OCI-LY3 (cell line): ENCODE data around the gene TEX22.

ENCODE experiments used
- EZH2phosphoT487 ChIP-seq: fragments of 200-600 bp; shearing (Covaris generic); IDR thresholded peaks from 2 replicates; pipeline ENCODE4 v1.6.1; 2018; ENCODE audit warnings: antibody characterized with exemption, mixed run types, low read depth
- TF ChIP-seq, protein P1 (sequence below): fragments of 200-600, 300-600 bp; sonication (generic); IDR thresholded peaks from 2 replicates; pipeline ENCODE4 v1.5.1; 2014; ENCODE audit warnings: antibody characterized with exemption, low read length, low read depth

GRCh38 chr14:105383083-105383730 is 15.1 kb upstream of the TEX22 start:
- TF ChIP-seq, protein P1, sequence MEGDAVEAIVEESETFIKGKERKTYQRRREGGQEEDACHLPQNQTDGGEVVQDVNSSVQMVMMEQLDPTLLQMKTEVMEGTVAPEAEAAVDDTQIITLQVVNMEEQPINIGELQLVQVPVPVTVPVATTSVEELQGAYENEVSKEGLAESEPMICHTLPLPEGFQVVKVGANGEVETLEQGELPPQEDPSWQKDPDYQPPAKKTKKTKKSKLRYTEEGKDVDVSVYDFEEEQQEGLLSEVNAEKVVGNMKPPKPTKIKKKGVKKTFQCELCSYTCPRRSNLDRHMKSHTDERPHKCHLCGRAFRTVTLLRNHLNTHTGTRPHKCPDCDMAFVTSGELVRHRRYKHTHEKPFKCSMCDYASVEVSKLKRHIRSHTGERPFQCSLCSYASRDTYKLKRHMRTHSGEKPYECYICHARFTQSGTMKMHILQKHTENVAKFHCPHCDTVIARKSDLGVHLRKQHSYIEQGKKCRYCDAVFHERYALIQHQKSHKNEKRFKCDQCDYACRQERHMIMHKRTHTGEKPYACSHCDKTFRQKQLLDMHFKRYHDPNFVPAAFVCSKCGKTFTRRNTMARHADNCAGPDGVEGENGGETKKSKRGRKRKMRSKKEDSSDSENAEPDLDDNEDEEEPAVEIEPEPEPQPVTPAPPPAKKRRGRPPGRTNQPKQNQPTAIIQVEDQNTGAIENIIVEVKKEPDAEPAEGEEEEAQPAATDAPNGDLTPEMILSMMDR: no peak
- TF ChIP-seq EZH2phosphoT487: no peak
